Measurements from ENCODE around the gene TGOLN2. TPM values are rescaled to one million over a fixed set of nuclear protein-coding genes. Genes with fewer than 3 reads are reported as not detected.
"Not testable (repeated sequence)": the region's sequence is repeated elsewhere in the genome, so short reads cannot be mapped to it uniquely, and the experiment has no call there.

The TGOLN2 gene
- total RNA-seq, 3 donors from 2014 or later (not counting 1 experiment from before 2014, with no cell fraction given) = 190 to 207 (median 194) TPM

GRCh38 chr2:85319796-85320195 is 8.0 kb downstream of the TGOLN2 start:
- Histone ChIP-seq H3K27ac (ENCODE audit: low read length) (no peak overlapping the region), H3K4me1 (ENCODE audit: control insufficient read depth, insufficient read depth, low read length) (peaks cover 42% of the 10 kb centered on the region), H3K27me3 (ENCODE audit: control insufficient read depth, insufficient read depth, low read length) (no peaks in the 10 kb centered on the region), H3K9me3 (ENCODE audit: control insufficient read depth, insufficient read depth, low read length) (no peaks in the 10 kb centered on the region), H3K36me3 (ENCODE audit: control insufficient read depth, insufficient read depth, low read length) (peaks cover 86% of the 10 kb centered on the region), H3K4me3 (ENCODE audit: low read length) (no peak overlapping the region)
- DNase-seq = no peak
- 85% methylated on average over 4 of the region's 4 CpGs for WGBS (ENCODE audit: insufficient coverage)
- Mint-ChIP-seq H3K4me3 (peak overlapping the region; percentile 64), H3K36me3 (peaks cover 30% of the 10 kb centered on the region), H3K27ac (peak overlapping the region; percentile 99 to 100), H3K9me3 (no peaks in the 10 kb centered on the region), H3K27me3 (ENCODE audit: low read depth in 2 of 2) (no peaks in the 10 kb centered on the region), H3K4me1 (peaks cover 75% of the 10 kb centered on the region in 2 donors)
- no peak for ATAC-seq
- intact Hi-C loops (cut with micrococcal nuclease) = no loop called here
- TF ChIP-seq CTCF (IDR thresholded peaks at IDR 0.05) = no peak

GRCh38 chr2:85318222-85319074 is 9.3 kb downstream of the TGOLN2 start:
- DNase-seq (peak in 1 of 2 donors; percentile 48), ATAC-seq (peak; percentile 38 to 50 (median 40))
- Histone ChIP-seq H3K36me3 (ENCODE audit: control insufficient read depth, insufficient read depth, low read length) (peaks cover 77% of the 10 kb centered on the region), H3K4me3 (ENCODE audit: low read length) (no peak overlapping the region), H3K4me1 (ENCODE audit: control insufficient read depth, insufficient read depth, low read length) (peaks cover 29% of the 10 kb centered on the region), H3K9me3 (ENCODE audit: control insufficient read depth, insufficient read depth, low read length) (no peaks in the 10 kb centered on the region), H3K27me3 (ENCODE audit: control insufficient read depth, insufficient read depth, low read length) (no peaks in the 10 kb centered on the region), H3K27ac (ENCODE audit: low read length) (no peak overlapping the region)
- peak overlapping the region; percentile 99 to 100 for H3K27ac Mint-ChIP-seq
- 65% methylated on average over 11 of the region's 11 CpGs for WGBS (ENCODE audit: insufficient coverage)
- no peaks in the 10 kb centered on the region for H3K9me3 Mint-ChIP-seq
- no peaks in the 10 kb centered on the region for H3K27me3 Mint-ChIP-seq (ENCODE audit: low read depth in 2 of 2)
- peaks cover 62 to 66% of the 10 kb centered on the region in 2 donors for H3K4me1 Mint-ChIP-seq
- no peak overlapping the region for H3K4me3 Mint-ChIP-seq
- H3K36me3 Mint-ChIP-seq = peaks cover 30% of the 10 kb centered on the region
- intact Hi-C loops (cut with micrococcal nuclease) = no loop called here
- no peak for TF ChIP-seq CTCF (IDR thresholded peaks at IDR 0.05)

GRCh38 chr2:85315921-85316320 is 11.9 kb downstream of the TGOLN2 start:
- peaks cover 37 to 43% of the 10 kb centered on the region in 2 donors for H3K4me1 Mint-ChIP-seq
- H3K36me3 Mint-ChIP-seq = peaks cover 20% of the 10 kb centered on the region
- not testable (repeated sequence) for H3K27me3 Mint-ChIP-seq (ENCODE audit: low read depth in 2 of 2)

GRCh38 chr2:85314884-85315242 is 12.9 kb downstream of the TGOLN2 start:
- no peak overlapping the region for H3K4me3 Mint-ChIP-seq
- whole genome bisulfite sequencing (ENCODE audit: insufficient coverage) = 96% methylated on average over 10 of the region's 10 CpGs
- H3K27me3 ChIP-seq (ENCODE audit: control insufficient read depth, insufficient read depth, low read length) = no peaks in the 10 kb centered on the region
- H3K9me3 Mint-ChIP-seq = no peaks in the 10 kb centered on the region
- H3K36me3 ChIP-seq (ENCODE audit: control insufficient read depth, insufficient read depth, low read length) = peaks cover 43% of the 10 kb centered on the region
- H3K36me3 Mint-ChIP-seq = peaks cover 12% of the 10 kb centered on the region
- no peaks in the 10 kb centered on the region for H3K9me3 ChIP-seq (ENCODE audit: control insufficient read depth, insufficient read depth, low read length)
- DNase-seq (no peak), ATAC-seq (no peak)
- H3K27me3 Mint-ChIP-seq (ENCODE audit: low read depth in 2 of 2) = no peaks in the 10 kb centered on the region
- no peak overlapping the region for H3K27ac ChIP-seq (ENCODE audit: low read length)
- peaks cover 33 to 39% of the 10 kb centered on the region in 2 donors for H3K4me1 Mint-ChIP-seq
- TF ChIP-seq CTCF (IDR thresholded peaks at IDR 0.05) = no peak
- peak overlapping the region; percentile 26 to 43 for H3K27ac Mint-ChIP-seq
- H3K4me1 ChIP-seq (ENCODE audit: control insufficient read depth, insufficient read depth, low read length) = peaks cover 18% of the 10 kb centered on the region
- intact Hi-C loops (cut with micrococcal nuclease) = no loop called here
- H3K4me3 ChIP-seq (ENCODE audit: low read length) = no peak overlapping the region

More at GRCh38 chr2:85315921-85316320, 11.9 kb downstream of the TGOLN2 start:
- 61% methylated on average over 3 of the region's 5 CpGs for WGBS (ENCODE audit: insufficient coverage)
- DNase-seq; H3K4me3 ChIP-seq (ENCODE audit: low read length); H3K27ac ChIP-seq (ENCODE audit: low read length); H3K27ac Mint-ChIP-seq; H3K4me3 Mint-ChIP-seq; ATAC-seq; H3K27me3 ChIP-seq (ENCODE audit: control insufficient read depth, insufficient read depth, low read length); intact Hi-C loops (cut with micrococcal nuclease); H3K9me3 Mint-ChIP-seq; H3K9me3 ChIP-seq (ENCODE audit: control insufficient read depth, insufficient read depth, low read length): not testable (repeated sequence)
- peaks cover 16% of the 10 kb centered on the region for H3K4me1 ChIP-seq (ENCODE audit: control insufficient read depth, insufficient read depth, low read length)
- H3K36me3 ChIP-seq (ENCODE audit: control insufficient read depth, insufficient read depth, low read length) = peaks cover 54% of the 10 kb centered on the region

Data from natural killer cell (primary cell).